ENCODE measurements around the gene PA2G4.

- TF ChIP-seq POLR2A (IDR thresholded peaks at IDR 0.05): no peak
- TF ChIP-seq CTCF (IDR thresholded peaks at IDR 0.05): no peak
- no peak for TF ChIP-seq EP300 (IDR thresholded peaks at IDR 0.05; ENCODE audit: low read depth)
These were observed 3.3 kb upstream of the PA2G4 start for GRCh38 chr12:56101045-56101444.

All from transverse colon (tissue), 3 donors.